Nephron (organoid): ENCODE measurements around the gene GPS1.
A peak's percentile ranks its signal among the peaks of the same experiment; 100 is the strongest.

ENCODE experiments used
- H3K27ac Mint-ChIP-seq, 3 experiments: 2 replicates each; pipeline ENCODE4 v1.8.0; 2020; ENCODE audit warnings: mixed read lengths in 3 of 3, mild to moderate bottlenecking in 2 of 3, moderate library complexity in 1 of 3
- H3K27me3 Mint-ChIP-seq: 2 replicates; pipeline ENCODE4 v1.8.0; 2021; ENCODE audit warnings: low read depth, mild to moderate bottlenecking, moderate library complexity, mixed read lengths
- H3K36me3 Mint-ChIP-seq: 2 replicates; pipeline ENCODE4 v1.8.0; 2020; ENCODE audit warnings: low read depth, mixed read lengths
- H3K4me1 Mint-ChIP-seq: 2 replicates; pipeline ENCODE4 v1.8.0; 2020; ENCODE audit warnings: mixed read lengths
- H3K4me3 Mint-ChIP-seq, 3 experiments: 2 replicates each; pipeline ENCODE4 v1.8.0; 2020; ENCODE audit warnings: mild to moderate bottlenecking in 3 of 3, mixed read lengths in 3 of 3, moderate library complexity in 2 of 3
- H3K9me3 Mint-ChIP-seq: 2 replicates; pipeline ENCODE4 v1.8.0; 2020; ENCODE audit warnings: mixed read lengths
- TF ChIP-seq, protein P1 (sequence below), 3 experiments: fragments of 200-600 bp; sonication (generic); IDR thresholded peaks; one replicate each; pipeline ENCODE4 v1.5.0; 2021; ENCODE audit warnings: antibody characterized with exemption in 3 of 3; ENCODE audit not compliant: unreplicated experiment in 3 of 3

GPS1 gene

DNA sequence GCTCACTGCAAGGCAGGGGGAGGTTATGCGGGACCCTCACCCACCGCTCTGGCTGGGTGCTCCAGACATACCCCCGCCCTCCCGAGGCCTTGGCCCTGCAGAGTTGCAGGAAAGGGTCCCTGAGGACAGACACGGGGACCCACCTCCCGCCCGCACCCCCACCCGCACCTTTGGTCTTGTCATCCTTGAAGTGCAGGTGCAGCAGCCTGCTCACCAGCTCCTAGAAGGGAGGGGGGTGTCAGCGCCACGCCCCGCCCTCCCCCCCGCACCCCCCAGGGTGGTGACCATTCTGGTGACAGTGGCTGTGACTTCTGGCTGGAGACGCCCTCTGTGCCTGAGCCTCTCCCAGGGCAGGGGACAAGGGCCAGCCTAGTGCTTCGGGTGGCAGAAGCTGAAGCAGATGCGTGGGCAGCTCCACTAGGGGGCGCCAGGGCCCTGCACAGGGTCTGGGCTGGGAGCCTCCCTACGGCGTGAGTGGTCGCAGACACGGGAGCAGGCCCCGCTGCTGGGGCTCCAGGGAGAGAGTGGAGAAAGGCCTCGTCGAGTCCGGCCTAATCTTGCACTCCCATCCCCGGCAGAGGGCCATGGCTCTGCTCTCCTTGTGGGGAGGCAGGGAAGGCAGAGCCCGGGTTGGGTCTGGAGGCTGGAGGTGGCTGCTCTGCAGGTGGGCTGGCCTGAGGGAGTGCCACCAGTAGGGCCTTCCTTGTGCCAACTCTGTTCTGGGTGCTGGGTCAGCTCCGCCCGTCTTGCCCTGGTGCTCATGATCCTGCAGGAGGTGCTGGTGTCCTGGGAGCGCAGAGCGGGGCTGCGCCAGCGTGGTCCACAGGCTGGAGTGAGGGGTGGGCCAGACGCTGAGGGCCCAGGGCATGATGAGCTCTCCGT lies 31.8 kb upstream of the GPS1 start:
- no peak overlapping the region for H3K27ac Mint-ChIP-seq
- TF ChIP-seq, protein P1, sequence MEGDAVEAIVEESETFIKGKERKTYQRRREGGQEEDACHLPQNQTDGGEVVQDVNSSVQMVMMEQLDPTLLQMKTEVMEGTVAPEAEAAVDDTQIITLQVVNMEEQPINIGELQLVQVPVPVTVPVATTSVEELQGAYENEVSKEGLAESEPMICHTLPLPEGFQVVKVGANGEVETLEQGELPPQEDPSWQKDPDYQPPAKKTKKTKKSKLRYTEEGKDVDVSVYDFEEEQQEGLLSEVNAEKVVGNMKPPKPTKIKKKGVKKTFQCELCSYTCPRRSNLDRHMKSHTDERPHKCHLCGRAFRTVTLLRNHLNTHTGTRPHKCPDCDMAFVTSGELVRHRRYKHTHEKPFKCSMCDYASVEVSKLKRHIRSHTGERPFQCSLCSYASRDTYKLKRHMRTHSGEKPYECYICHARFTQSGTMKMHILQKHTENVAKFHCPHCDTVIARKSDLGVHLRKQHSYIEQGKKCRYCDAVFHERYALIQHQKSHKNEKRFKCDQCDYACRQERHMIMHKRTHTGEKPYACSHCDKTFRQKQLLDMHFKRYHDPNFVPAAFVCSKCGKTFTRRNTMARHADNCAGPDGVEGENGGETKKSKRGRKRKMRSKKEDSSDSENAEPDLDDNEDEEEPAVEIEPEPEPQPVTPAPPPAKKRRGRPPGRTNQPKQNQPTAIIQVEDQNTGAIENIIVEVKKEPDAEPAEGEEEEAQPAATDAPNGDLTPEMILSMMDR (IDR thresholded peaks at IDR 0.05; ENCODE audit: unreplicated experiment in 3 of 3): peak; percentile 46 to 64 (median 54)
- peak overlapping the region in 2 of 3 experiments; percentile 51 to 59 for H3K4me3 Mint-ChIP-seq
- H3K9me3 Mint-ChIP-seq: no peaks in the 10 kb centered on the region
- H3K27me3 Mint-ChIP-seq: no peaks in the 10 kb centered on the region
- H3K36me3 Mint-ChIP-seq: peaks cover 4% of the 10 kb centered on the region
- H3K4me1 Mint-ChIP-seq: peaks cover 15% of the 10 kb centered on the region

DNA sequence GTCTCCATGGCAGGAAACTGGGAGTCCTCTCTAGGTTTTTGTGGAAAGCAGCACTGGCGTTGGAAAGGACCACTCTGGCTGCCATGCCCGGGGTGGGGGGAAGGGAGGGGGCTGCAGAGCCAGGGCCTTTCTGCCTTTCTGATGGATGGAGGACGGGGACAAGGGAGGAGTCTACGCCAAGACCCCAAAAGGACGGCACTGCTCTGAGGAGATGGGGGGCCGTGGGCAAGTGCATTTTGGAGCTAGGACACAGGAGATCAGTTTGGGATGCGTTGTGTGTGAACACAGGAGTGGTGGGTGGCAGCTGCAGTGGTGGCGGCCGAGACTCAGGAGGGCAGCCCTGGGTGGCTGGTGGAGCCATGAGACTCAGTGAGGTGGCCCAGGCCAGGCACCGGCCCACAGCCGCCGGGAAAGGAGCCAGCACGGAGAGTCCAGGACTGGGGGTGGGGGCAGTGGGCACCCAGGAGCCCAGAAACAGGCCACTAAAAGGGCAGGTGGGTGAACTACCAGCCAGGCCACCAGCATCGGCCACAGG lies 31.1 kb upstream of the GPS1 start:
- TF ChIP-seq, protein P1 (IDR thresholded peaks at IDR 0.05; ENCODE audit: unreplicated experiment in 3 of 3): no peak
- H3K4me3 Mint-ChIP-seq: peak overlapping the region; percentile 62 to 89 (median 82)
- H3K36me3 Mint-ChIP-seq: peaks cover 4% of the 10 kb centered on the region
- H3K4me1 Mint-ChIP-seq: peaks cover 15% of the 10 kb centered on the region
- H3K27ac Mint-ChIP-seq: no peak overlapping the region
- no peaks in the 10 kb centered on the region for H3K9me3 Mint-ChIP-seq
- no peaks in the 10 kb centered on the region for H3K27me3 Mint-ChIP-seq

DNA sequence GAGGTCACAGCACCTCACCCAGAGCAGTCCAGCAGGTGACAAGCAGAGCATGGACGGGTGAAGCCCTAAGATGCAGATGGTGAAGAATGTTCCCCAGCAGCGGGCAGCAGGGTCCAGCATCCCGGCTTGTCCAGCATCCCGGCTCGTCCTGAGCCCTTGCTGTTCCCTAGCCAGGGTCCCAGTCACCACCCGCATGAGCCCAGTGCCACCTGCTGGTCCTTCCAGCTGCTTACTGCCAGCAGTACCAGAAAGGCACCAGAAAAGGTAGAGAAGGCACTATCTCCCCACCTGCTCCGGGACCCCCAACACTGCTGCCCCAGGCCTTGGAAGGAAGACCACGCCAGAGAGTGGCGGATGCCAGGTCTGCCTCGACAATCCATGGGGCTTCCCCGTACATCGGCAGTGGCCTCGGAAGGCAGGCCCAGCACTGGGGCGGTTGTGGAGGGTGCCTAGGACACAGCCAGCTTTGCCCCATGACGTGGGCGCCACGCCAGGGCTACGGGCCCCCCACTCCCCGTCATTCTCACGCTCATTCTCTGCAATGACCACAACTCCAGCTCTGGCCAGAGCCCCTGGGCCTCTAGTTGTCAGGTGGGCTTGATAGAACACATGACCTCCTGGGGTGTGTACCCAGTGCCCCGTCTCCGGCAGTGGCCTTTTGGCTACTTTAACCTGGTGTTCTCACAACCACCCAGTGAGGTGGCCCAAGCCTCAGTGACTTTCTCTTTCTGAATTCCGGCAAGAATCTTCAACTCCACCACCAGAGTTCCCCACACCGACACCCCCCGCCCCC lies 30.4 kb upstream of the GPS1 start:
- no peaks in the 10 kb centered on the region for H3K9me3 Mint-ChIP-seq

DNA sequence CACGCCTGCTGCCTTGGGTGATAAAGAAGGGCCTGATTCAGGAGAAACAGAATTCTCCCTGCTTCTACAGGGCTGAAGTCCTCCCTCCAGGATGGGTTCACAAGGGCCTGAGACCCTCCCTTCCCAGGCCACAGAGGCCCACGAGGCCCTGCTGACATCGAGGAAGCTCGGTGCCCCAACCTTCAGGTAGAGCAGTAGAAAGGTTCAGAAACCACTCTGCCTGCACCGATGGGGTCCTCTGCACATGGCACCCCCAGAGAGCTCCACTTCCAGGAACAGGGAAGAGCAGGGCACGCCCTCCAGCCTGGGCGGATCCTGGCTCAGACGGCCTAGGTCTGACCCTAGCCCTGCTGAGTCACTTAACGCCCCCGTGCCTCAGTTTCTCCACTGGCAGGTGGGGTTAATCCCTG lies 29.8 kb upstream of the GPS1 start:
- H3K36me3 Mint-ChIP-seq: peaks cover 4% of the 10 kb centered on the region
- no peaks in the 10 kb centered on the region for H3K27me3 Mint-ChIP-seq
- no peaks in the 10 kb centered on the region for H3K9me3 Mint-ChIP-seq
- peak overlapping the region; percentile 82 to 89 (median 89) for H3K4me3 Mint-ChIP-seq
- H3K4me1 Mint-ChIP-seq: peaks cover 15% of the 10 kb centered on the region
- TF ChIP-seq, protein P1 (IDR thresholded peaks at IDR 0.05; ENCODE audit: unreplicated experiment in 3 of 3): no peak
- H3K27ac Mint-ChIP-seq: no peak overlapping the region

More for the DNA sequence above, 30.4 kb upstream of the GPS1 start:
- H3K36me3 Mint-ChIP-seq: peaks cover 4% of the 10 kb centered on the region
- H3K4me3 Mint-ChIP-seq: peak overlapping the region; percentile 82 to 89 (median 89)
- TF ChIP-seq, protein P1 (IDR thresholded peaks at IDR 0.05; ENCODE audit: unreplicated experiment in 3 of 3): peak; percentile 67 to 68 (median 67)
- no peaks in the 10 kb centered on the region for H3K27me3 Mint-ChIP-seq
- no peak overlapping the region for H3K27ac Mint-ChIP-seq
- H3K4me1 Mint-ChIP-seq: peaks cover 15% of the 10 kb centered on the region

DNA sequence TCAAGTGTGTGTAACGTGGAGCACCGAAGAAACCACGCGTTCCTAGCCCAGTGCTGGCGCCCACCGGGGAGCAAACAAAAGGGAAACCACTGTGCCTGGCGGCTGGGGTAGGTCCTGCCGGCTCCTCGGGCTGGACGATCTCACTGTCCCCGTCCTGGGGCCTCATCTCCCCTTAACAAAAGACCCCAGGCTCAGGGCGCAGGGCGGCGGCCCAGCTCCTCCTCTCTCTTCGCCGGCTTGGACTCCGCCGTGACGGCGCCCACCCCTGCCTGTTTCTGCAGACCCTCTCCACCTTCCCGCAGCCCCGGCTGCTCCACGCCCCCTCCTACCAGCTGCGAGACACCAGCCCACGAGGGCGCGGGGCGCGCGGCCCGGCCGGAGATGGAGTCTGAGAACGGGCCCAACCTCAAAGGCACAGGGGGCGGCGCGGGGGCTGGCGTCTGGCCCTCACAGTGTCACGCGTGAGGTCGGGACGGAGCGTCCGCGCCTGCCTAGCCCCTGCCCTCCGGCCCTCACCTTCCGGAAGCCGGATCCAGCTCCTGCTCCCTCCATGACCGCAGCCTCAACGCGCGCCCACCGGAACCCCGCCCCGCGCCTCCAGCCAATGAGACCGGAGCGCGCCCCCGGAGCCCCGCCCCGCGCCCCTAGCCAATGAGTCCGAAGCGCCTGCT lies 29.3 kb upstream of the GPS1 start, which contains the start of gene CENPX:
CENPX (minus strand) TSS at position 569 of the 671 bp plus-strand sequence; CDS start at position 552, 17 bp downstream.
- peak within 1 kb of the TSS; percentile 82 to 89 (median 89) for H3K4me3 Mint-ChIP-seq
- no peaks in the 10 kb centered on the region for H3K9me3 Mint-ChIP-seq

More for the DNA sequence above, 29.3 kb upstream of the GPS1 start, which contains the start of gene CENPX:
- TF ChIP-seq, protein P1 (IDR thresholded peaks at IDR 0.05; ENCODE audit: unreplicated experiment in 3 of 3): no peak
- H3K4me1 Mint-ChIP-seq: peaks cover 15% of the 10 kb centered on the region
- H3K27me3 Mint-ChIP-seq: peaks cover 4% of the 10 kb centered on the region
- peak within 1 kb of the TSS in 1 of 3 experiments; percentile 49 for H3K27ac Mint-ChIP-seq
- H3K36me3 Mint-ChIP-seq: peaks cover 4% of the 10 kb centered on the region
